B cell (primary cell): Measurements from ENCODE around the gene CCDC6. TPM values are rescaled to one million over a fixed set of nuclear protein-coding genes. Genes with fewer than 3 reads are reported as not detected.

Experiments used
- ATAC-seq: fragments of 200-7000 bp; cut with Tn5 transposase; one replicate; pipeline ENCODE4 v1.10.0; 2021; ENCODE audit warnings: low read depth, mild to moderate bottlenecking, moderate number of reproducible peaks, moderate library complexity
- CTCF ChIA-PET: fragments of 350-600 bp; sonication (Branson Sonifier 250); formaldehyde crosslinking; loops from one replicate; lab custom pipeline; 2021; ENCODE audit warnings: antibody characterized with exemption, inconsistent platforms; lab: Charles Lee
- POLR2A ChIA-PET: fragments of 350-600 bp; sonication (Branson Sonifier 250); formaldehyde crosslinking; loops from one replicate; lab custom pipeline; 2021; ENCODE audit warnings: antibody characterized with exemption; lab: Charles Lee
- DNase-seq: peaks from one replicate; pipeline ENCODE4 v3.0.0; 2013
- H2AFZ ChIP-seq: 2 replicates; pipeline ENCODE4 v1.6.1; 2012; ENCODE audit warnings: mild to moderate bottlenecking, low read depth, low read length; ENCODE audit not compliant: insufficient read depth, poor library complexity, severe bottlenecking
- H3K27ac ChIP-seq, 2 donors: 1 replicate in 1 of 2; 2 replicates in 1 of 2; pipeline ENCODE4 v1.5.1; 2012 to 2013; ENCODE audit warnings: low read length in 2 of 2, mild to moderate bottlenecking in 2 of 2, moderate library complexity in 1 of 2
- H3K27me3 ChIP-seq, 4 experiments: fragments of 200-600 bp in 1 of 4; sonication (generic) in 1 of 4; replicated peaks in 1 of 4; 1 replicate in 2 of 4; 2 replicates in 2 of 4; pipeline versions ENCODE4 v1.6.1 to v1.7.0; 2013 to 2016; ENCODE audit warnings: low read length in 3 of 4, mild to moderate bottlenecking in 2 of 4, mixed read lengths in 1 of 4, moderate library complexity in 1 of 4; ENCODE audit not compliant: insufficient read depth in 4 of 4, control insufficient read depth in 3 of 4; ENCODE audit errors: control extremely low read depth in 1 of 4
- H3K36me3 ChIP-seq, 2 experiments: replicated peaks in 1 of 2; 1 replicate in 1 of 2; 2 replicates in 1 of 2; pipeline versions ENCODE4 v1.6.1 to v1.7.1; 2013; ENCODE audit warnings: low read length in 1 of 2; ENCODE audit not compliant: insufficient read depth in 2 of 2, control insufficient read depth in 1 of 2; ENCODE audit errors: control extremely low read depth in 1 of 2, extremely low read depth in 1 of 2
- H3K4me1 ChIP-seq, 2 donors: fragments of 200-600 bp in 1 of 2; sonication (generic) in 1 of 2; 1 replicate in 1 of 2; 2 replicates in 1 of 2; pipeline versions ENCODE4 v1.5.1 to v1.6.1; 2013 to 2017; ENCODE audit warnings: low read length in 2 of 2; ENCODE audit not compliant: control insufficient read depth in 2 of 2, insufficient read depth in 2 of 2
- H3K4me2 ChIP-seq: replicated peaks from 2 replicates; pipeline ENCODE3; 2012; ENCODE audit warnings: mild to moderate bottlenecking, low read depth, low read length; ENCODE audit not compliant: poor library complexity, severe bottlenecking
- H3K4me3 ChIP-seq, 5 experiments: fragments of 200-600 bp in 1 of 5; sonication (generic) in 1 of 5; 1 replicate in 3 of 5; 2 replicates in 2 of 5; pipeline versions ENCODE4 v1.5.1 to v1.7.0; 2011 to 2016; ENCODE audit warnings: low read length in 4 of 5, mild to moderate bottlenecking in 4 of 5, low read depth in 2 of 5, control low read depth in 1 of 5, moderate library complexity in 1 of 5; ENCODE audit not compliant: insufficient read depth in 1 of 5; ENCODE audit errors: control extremely low read depth in 1 of 5, extremely low read depth in 1 of 5
- H3K79me2 ChIP-seq: fragments of 200-600 bp; sonication (generic); one replicate; pipeline ENCODE4 v1.6.0; 2016; ENCODE audit warnings: low read length; ENCODE audit not compliant: control insufficient read depth, insufficient read depth
- H3K9ac ChIP-seq: fragments of 200-600 bp; sonication (generic); 2 replicates; pipeline ENCODE4 v1.6.1; 2017; ENCODE audit warnings: mild to moderate bottlenecking, low read length, moderate library complexity
- H3K9me3 ChIP-seq, 3 donors: one replicate each; pipeline versions ENCODE4 v1.6.1 to v1.7.1; 2013; ENCODE audit warnings: low read length in 2 of 3; ENCODE audit not compliant: control insufficient read depth in 2 of 3, insufficient read depth in 1 of 3; ENCODE audit errors: control extremely low read depth in 1 of 3
- H4K20me1 ChIP-seq: 2 replicates; pipeline ENCODE4 v1.6.0; 2012; ENCODE audit warnings: mild to moderate bottlenecking, low read length; ENCODE audit not compliant: insufficient read depth, control insufficient read depth, poor library complexity, severe bottlenecking
- H3K27ac Mint-ChIP-seq: one replicate; pipeline ENCODE4 v1.8.0; 2021; ENCODE audit warnings: mixed read lengths
- H3K27me3 Mint-ChIP-seq: one replicate; pipeline ENCODE4 v1.8.0; 2021; ENCODE audit warnings: mixed read lengths
- H3K4me1 Mint-ChIP-seq: one replicate; pipeline ENCODE4 v1.8.0; 2021; ENCODE audit warnings: mixed read lengths
- H3K4me3 Mint-ChIP-seq: one replicate; pipeline ENCODE4 v1.8.0; 2021; ENCODE audit warnings: mixed read lengths
- H3K9me3 Mint-ChIP-seq: one replicate; pipeline ENCODE4 v1.8.0; 2022; ENCODE audit warnings: mixed read lengths; ENCODE audit not compliant: insufficient read depth
- EZH2 ChIP-seq: IDR thresholded peaks from 2 replicates; pipeline ENCODE4 v1.6.1; 2012; ENCODE audit warnings: borderline replicate concordance, low read depth, mild to moderate bottlenecking, moderate library complexity, low read length; ENCODE audit not compliant: insufficient read depth, poor library complexity, severe bottlenecking
- WGBS: methylation state at CpG from one replicate; pipeline ENCODE4 v1.1.5; 2013; ENCODE audit warnings: missing lambda C conversion rate; ENCODE audit not compliant: insufficient coverage; 5-methylcytosine and 5-hydroxymethylcytosine counted together
- intact Hi-C: fragments of 100-400 bp; cut with micrococcal nuclease; formaldehyde crosslinking; loops from one replicate; pipeline ENCODE4 v1.10.0; 2022
- polyA plus RNA-seq: library from polyadenylated mRNA; depleted of rRNA; stranded (reverse); fragments of >200 nt; gene quantifications from 2 replicates; pipeline ENCODE4 v1.2.3, GENCODE V29; 2012
- total RNA-seq, 2 donors: library from RNA; stranded (reverse); fragments of 120-200 nt in 1 of 2; gene quantifications; 1 replicate in 1 of 2; 2 replicates in 1 of 2; pipeline versions ENCODE4 v1.2.3 to v1.2.4, GENCODE V29; 2013 to 2022
- TF ChIP-seq, protein P1 (sequence below): fragments of 200-600 bp; IDR thresholded peaks from one replicate; pipeline ENCODE4 v1.8.0; 2022; ENCODE audit warnings: antibody characterized with exemption, mild to moderate bottlenecking

CCDC6 gene
- total and polyA plus RNA-seq, 2 donors (not counting 1 experiment from before 2014, with no cell fraction given) = 18.2 to 30.1 TPM

DNA sequence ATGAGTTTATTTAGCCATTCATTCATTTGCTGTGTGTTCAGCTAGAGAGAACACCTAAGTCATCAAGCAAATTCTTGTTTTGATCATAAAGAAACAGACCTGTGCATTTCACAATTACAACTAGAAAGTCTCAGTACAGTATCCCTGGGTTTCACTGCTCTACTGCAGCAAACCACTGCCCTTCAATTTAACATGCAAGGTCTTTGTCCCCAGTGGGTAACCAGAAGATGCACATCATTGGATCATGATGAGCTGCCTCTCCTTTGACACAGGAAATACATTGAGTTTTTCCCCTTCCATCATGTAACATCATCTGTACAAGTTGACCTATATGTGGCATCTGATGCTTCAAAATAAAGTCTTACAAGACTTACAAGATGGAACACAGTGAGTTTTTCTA is 82.6 kb downstream of the CCDC6 start:
- Mint-ChIP-seq H3K4me1 (peaks cover 36% of the 10 kb centered on the region), H3K4me3 (no peak overlapping the region), H3K27ac (no peak overlapping the region), H3K9me3 (no peaks in the 10 kb centered on the region), H3K27me3 (no peaks in the 10 kb centered on the region)
- no peak for TF ChIP-seq EZH2
- TF ChIP-seq, protein P1, sequence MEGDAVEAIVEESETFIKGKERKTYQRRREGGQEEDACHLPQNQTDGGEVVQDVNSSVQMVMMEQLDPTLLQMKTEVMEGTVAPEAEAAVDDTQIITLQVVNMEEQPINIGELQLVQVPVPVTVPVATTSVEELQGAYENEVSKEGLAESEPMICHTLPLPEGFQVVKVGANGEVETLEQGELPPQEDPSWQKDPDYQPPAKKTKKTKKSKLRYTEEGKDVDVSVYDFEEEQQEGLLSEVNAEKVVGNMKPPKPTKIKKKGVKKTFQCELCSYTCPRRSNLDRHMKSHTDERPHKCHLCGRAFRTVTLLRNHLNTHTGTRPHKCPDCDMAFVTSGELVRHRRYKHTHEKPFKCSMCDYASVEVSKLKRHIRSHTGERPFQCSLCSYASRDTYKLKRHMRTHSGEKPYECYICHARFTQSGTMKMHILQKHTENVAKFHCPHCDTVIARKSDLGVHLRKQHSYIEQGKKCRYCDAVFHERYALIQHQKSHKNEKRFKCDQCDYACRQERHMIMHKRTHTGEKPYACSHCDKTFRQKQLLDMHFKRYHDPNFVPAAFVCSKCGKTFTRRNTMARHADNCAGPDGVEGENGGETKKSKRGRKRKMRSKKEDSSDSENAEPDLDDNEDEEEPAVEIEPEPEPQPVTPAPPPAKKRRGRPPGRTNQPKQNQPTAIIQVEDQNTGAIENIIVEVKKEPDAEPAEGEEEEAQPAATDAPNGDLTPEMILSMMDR = no peak
- CTCF ChIA-PET = interaction anchor here (0.7 to 1.4 kb wide), 7 partner anchors 10 to 206 kb away, joined by 3 to 4 read pairs (median 3); no protein-coding TSS in a partner anchor
- Histone ChIP-seq H2AFZ (no peak overlapping the region), H3K36me3 (peaks cover 1 to 24% of the 10 kb centered on the region in 2 experiments), H3K79me2 (peaks cover 70% of the 10 kb centered on the region), H4K20me1 (peaks cover 60% of the 10 kb centered on the region), H3K27me3 (no peaks in the 10 kb centered on the region), H3K4me2 (no peak overlapping the region), H3K4me3 (no peak overlapping the region), H3K27ac (no peak overlapping the region), H3K4me1 (no peaks in the 10 kb centered on the region), H3K9ac (no peak overlapping the region), H3K9me3 (peaks cover 0 to 3% (median 0%) of the 10 kb centered on the region in 3 donors)
- no peak for ATAC-seq
- DNase-seq = no peak
- intact Hi-C loops = no loop called here
- POLR2A ChIA-PET = no interaction called here

DNA sequence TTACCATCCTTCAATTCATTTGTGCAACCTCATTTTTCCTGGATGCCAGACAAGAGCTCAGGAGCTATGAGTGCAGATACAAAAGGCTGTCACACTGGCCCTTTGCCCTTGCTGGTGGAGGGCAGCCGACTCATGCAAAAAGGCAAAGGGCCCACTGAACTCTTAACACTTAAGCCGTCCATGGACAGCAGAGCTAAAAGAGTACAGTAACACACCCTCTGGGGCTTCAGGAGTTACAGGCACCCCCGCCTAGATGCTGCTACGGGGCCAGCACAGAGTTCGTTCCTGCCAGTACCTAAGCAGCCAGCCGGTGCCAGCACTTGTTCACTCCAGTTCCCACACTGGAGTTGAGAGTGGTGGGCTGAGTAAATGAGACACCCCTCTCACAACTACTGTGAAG is 83.2 kb downstream of the CCDC6 start:
- H3K4me1 Mint-ChIP-seq = peaks cover 32% of the 10 kb centered on the region
- H3K27ac Mint-ChIP-seq = no peak overlapping the region
- no peak for ATAC-seq
- intact Hi-C loops = no loop called here
- ChIA-PET POLR2A (no interaction called here), CTCF (interaction anchor here (0.8 to 1.6 kb wide), 4 partner anchors 7 to 200 kb away, joined by 3 to 8 read pairs (median 3); no protein-coding TSS in a partner anchor)
- Histone ChIP-seq H3K36me3 (peaks cover 1 to 24% of the 10 kb centered on the region in 2 experiments), H2AFZ (no peak overlapping the region), H3K9ac (no peak overlapping the region), H3K27me3 (no peaks in the 10 kb centered on the region), H3K4me1 (no peaks in the 10 kb centered on the region), H3K9me3 (peaks cover 0 to 3% (median 0%) of the 10 kb centered on the region in 3 donors), H3K4me3 (no peak overlapping the region), H3K27ac (no peak overlapping the region), H3K79me2 (peaks cover 69% of the 10 kb centered on the region), H3K4me2 (no peak overlapping the region), H4K20me1 (peaks cover 61% of the 10 kb centered on the region)
- no peak for TF ChIP-seq EZH2
- TF ChIP-seq, protein P1 = no peak
- no peaks in the 10 kb centered on the region for H3K27me3 Mint-ChIP-seq
- no peak overlapping the region for H3K4me3 Mint-ChIP-seq
- no peaks in the 10 kb centered on the region for H3K9me3 Mint-ChIP-seq
- DNase-seq = no peak
- 100% methylated on average over 2 of the region's 6 CpGs for WGBS
